ENCODE results near the gene ADAMTS9. TPM values are rescaled to one million over a fixed set of nuclear protein-coding genes. Genes with fewer than 3 reads are reported as not detected.

Gene ADAMTS9
- total and polyA plus RNA-seq, 2 donors (not counting 3 experiments of a cell fraction or from before 2014, with no cell fraction given): 6.5 to 23.9 TPM

DNA sequence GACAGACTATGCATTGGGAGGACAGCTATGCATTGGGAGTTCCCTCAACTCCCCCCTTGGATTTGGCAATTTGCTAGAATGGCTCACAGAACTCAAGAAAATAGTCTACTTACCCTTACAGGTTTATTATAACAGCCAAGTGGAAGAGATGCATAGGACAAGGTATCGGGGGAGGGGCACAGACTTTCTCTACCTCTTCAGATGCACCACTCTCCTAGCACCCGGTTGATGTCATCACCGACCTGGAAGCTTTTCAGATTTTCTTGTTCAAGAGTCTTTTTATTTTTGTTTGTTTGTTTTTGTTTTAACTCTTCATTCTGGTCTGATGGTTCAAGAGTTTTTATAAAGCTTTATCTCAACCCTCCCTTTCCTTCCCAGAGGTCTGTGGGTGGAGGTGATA lies 20.7 kb upstream of the ADAMTS9 start:
- no peak for TF ChIP-seq MYC (IDR thresholded peaks at IDR 0.05; ENCODE audit: low read depth, low read length)
- TF ChIP-seq JUN (IDR thresholded peaks at IDR 0.05; ENCODE audit: borderline replicate concordance, insufficient read depth, insufficient read length, low read depth): no peak
- no peak for TF ChIP-seq POLR2A (IDR thresholded peaks at IDR 0.05; ENCODE audit: low read depth, low read length)
- TF ChIP-seq, protein P1, sequence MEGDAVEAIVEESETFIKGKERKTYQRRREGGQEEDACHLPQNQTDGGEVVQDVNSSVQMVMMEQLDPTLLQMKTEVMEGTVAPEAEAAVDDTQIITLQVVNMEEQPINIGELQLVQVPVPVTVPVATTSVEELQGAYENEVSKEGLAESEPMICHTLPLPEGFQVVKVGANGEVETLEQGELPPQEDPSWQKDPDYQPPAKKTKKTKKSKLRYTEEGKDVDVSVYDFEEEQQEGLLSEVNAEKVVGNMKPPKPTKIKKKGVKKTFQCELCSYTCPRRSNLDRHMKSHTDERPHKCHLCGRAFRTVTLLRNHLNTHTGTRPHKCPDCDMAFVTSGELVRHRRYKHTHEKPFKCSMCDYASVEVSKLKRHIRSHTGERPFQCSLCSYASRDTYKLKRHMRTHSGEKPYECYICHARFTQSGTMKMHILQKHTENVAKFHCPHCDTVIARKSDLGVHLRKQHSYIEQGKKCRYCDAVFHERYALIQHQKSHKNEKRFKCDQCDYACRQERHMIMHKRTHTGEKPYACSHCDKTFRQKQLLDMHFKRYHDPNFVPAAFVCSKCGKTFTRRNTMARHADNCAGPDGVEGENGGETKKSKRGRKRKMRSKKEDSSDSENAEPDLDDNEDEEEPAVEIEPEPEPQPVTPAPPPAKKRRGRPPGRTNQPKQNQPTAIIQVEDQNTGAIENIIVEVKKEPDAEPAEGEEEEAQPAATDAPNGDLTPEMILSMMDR (IDR thresholded peaks at IDR 0.05; ENCODE audit: extremely low read depth in 1 of 2, insufficient read depth in 1 of 2, low read depth in 1 of 2, low read length in 2 of 2): no peak
- TF ChIP-seq POLR2AphosphoS5 (IDR thresholded peaks at IDR 0.05; ENCODE audit: insufficient read depth, low read depth, low read length): no peak
- TF ChIP-seq, protein P2, sequence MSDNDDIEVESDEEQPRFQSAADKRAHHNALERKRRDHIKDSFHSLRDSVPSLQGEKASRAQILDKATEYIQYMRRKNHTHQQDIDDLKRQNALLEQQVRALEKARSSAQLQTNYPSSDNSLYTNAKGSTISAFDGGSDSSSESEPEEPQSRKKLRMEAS (IDR thresholded peaks at IDR 0.05; ENCODE audit: insufficient read depth, insufficient read length): no peak
- no peak for TF ChIP-seq GATA2 (IDR thresholded peaks at IDR 0.05; ENCODE audit: insufficient read depth, insufficient read length, low read depth, low read length)
- no peak for TF ChIP-seq FOS (IDR thresholded peaks at IDR 0.05; ENCODE audit: borderline replicate concordance, insufficient read depth, low read length)
- no peak for TF ChIP-seq EZH2 (IDR thresholded peaks at IDR 0.05; ENCODE audit: borderline replicate concordance, low read depth, low read length, severe bottlenecking)
- ChIA-PET POLR2A (no interaction called here), CTCF (interaction anchor here (1.0 kb wide), 1 partner anchor 462 kb away, joined by 4 read pairs; no protein-coding TSS in a partner anchor)
- no peaks in the 10 kb centered on the region for H3K36me3 ChIP-seq (ENCODE audit: control insufficient read depth in 2 of 2, extremely low read depth in 1 of 2, insufficient read depth in 2 of 2, low read length in 2 of 2)
- H3K9me1 ChIP-seq (replicated peaks; ENCODE audit: control insufficient read depth, extremely low read depth, insufficient read depth, low read length): no peaks in the 10 kb centered on the region
- FAIRE-seq (no peak), DNase-seq (ENCODE audit: low read depth, low spot score) (no peak)
- no peak overlapping the region for H2AFZ ChIP-seq (ENCODE audit: low read depth, low read length)
- H3K4me1 ChIP-seq (ENCODE audit: control insufficient read depth, extremely low read depth, insufficient read depth, low read length): no peaks in the 10 kb centered on the region
- H3K9ac ChIP-seq (replicated peaks; ENCODE audit: extremely low read depth, insufficient read depth, low read length): no peak overlapping the region
- H3K4me3 ChIP-seq (replicated peaks in 1 of 3; ENCODE audit: insufficient read depth in 1 of 3, low read depth in 1 of 3, low read length in 3 of 3): no peak overlapping the region
- no peaks in the 10 kb centered on the region for H4K20me1 ChIP-seq (replicated peaks; ENCODE audit: control insufficient read depth, extremely low read depth, insufficient read depth, low read length)
- H3K4me2 ChIP-seq (ENCODE audit: insufficient read depth, low read length): no peak overlapping the region
- intact Hi-C loops (cut with micrococcal nuclease): no loop called here
- H3K9me3 ChIP-seq (replicated peaks; ENCODE audit: control insufficient read depth, insufficient read depth, low read length): no peaks in the 10 kb centered on the region
- H3K27ac ChIP-seq (ENCODE audit: insufficient read depth, low read depth, low read length): no peak overlapping the region
- dilution Hi-C loops (cut with MboI; ENCODE audit: extremely low pct_ligation_motif_present, low sequenced_read_pairs): no loop called here
- H3K27me3 ChIP-seq (ENCODE audit: control insufficient read depth in 2 of 2, insufficient read depth in 2 of 2, low read length in 2 of 2): no peaks in the 10 kb centered on the region
- no TSS peak for BruUV-seq (replicated peaks)
- H3K79me2 ChIP-seq (ENCODE audit: control insufficient read depth, insufficient read depth, low read length): no peaks in the 10 kb centered on the region
